ENCODE results near the gene LMOD2. TPM values are rescaled to one million over a fixed set of nuclear protein-coding genes. Genes with fewer than 3 reads are reported as not detected.

The LMOD2 gene
- total RNA-seq, 1 experiment from 2014 or later: not detected

DNA sequence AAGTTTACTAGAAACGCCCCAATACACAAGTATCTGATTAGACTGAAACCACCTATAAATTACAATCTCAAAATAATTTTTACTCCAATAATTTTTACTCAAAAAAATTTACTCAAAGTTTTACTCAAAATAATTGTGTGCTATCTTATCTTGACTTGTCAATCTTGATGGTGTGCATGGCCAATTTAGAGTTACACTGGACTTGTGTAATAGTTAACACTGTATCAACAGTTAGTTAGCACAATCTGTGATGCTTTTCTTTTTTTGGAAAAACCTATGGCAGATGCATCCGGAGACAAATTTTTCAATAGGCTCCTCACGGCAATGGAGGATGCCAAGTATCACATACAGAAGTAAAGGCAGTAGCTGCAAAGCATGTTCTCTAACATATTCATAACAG is 24.9 kb downstream of the LMOD2 start:
- H3K4ac ChIP-seq (ENCODE audit: low read depth, low read length): no peak overlapping the region
- no peak overlapping the region for H3K56ac ChIP-seq (ENCODE audit: insufficient read length, low read depth, low read length)
- H3K79me2 ChIP-seq (ENCODE audit: insufficient read depth, low read length): no peaks in the 10 kb centered on the region
- no peak overlapping the region for H3K23ac ChIP-seq (ENCODE audit: insufficient read length, low read depth, low read length)
- H3K23me2 ChIP-seq (ENCODE audit: insufficient read length, low read depth, low read length, poor library complexity, severe bottlenecking): no peaks in the 10 kb centered on the region
- H2BK20ac ChIP-seq (ENCODE audit: low read depth, low read length, poor library complexity, severe bottlenecking): no peak overlapping the region
- Mint-ChIP-seq H3K36me3 (ENCODE audit: insufficient read depth in 1 of 3, low read depth in 3 of 3) (peaks cover 0 to 16% (median 6%) of the 10 kb centered on the region in 3 experiments; a peak in 4 of 7 replicates), H3K9me3 (no peaks in the 10 kb centered on the region), H3K27ac (no peak overlapping the region), H3K27me3 (ENCODE audit: low read depth) (no peaks in the 10 kb centered on the region), H3K4me1 (peaks cover 5 to 6% of the 10 kb centered on the region in 2 experiments; a peak in 3 of 4 replicates), H3K4me3 (no peak overlapping the region)
- DNase-seq: no peak
- no peak overlapping the region for H4K8ac ChIP-seq (replicated peaks; ENCODE audit: insufficient read length, low read depth, low read length)
- no peak overlapping the region for H2BK12ac ChIP-seq (ENCODE audit: insufficient read length, low read depth, low read length)
- no peaks in the 10 kb centered on the region for H3K27me3 ChIP-seq (ENCODE audit: insufficient read depth, low read length)
- no peak for TF ChIP-seq CTCF (conservative IDR thresholded peaks at IDR 0.05)
- H2AFZ ChIP-seq (ENCODE audit: low read length): no peak overlapping the region
- H4K20me1 ChIP-seq (ENCODE audit: control insufficient read depth, insufficient read depth, insufficient read length): no peaks in the 10 kb centered on the region
- no peak overlapping the region for H4K91ac ChIP-seq (ENCODE audit: insufficient read length, low read depth, low read length)
- H3K18ac ChIP-seq (ENCODE audit: insufficient read length, low read depth, low read length): no peak overlapping the region
- H2BK120ac ChIP-seq (ENCODE audit: low read depth, low read length, poor library complexity, severe bottlenecking): no peak overlapping the region
- H2BK15ac ChIP-seq (ENCODE audit: low read depth, low read length): no peak overlapping the region
- H3K14ac ChIP-seq (ENCODE audit: insufficient read depth, low read length): no peak overlapping the region
- H2AK5ac ChIP-seq (ENCODE audit: insufficient read length, low read length): no peak overlapping the region
- H4K5ac ChIP-seq (ENCODE audit: insufficient read length, low read depth, low read length): no peak overlapping the region
- no peak overlapping the region for H3K27ac ChIP-seq (ENCODE audit: insufficient read length, low read depth, low read length)
- H3K9ac ChIP-seq (ENCODE audit: extremely low read depth, insufficient read length, low read length): no peak overlapping the region
- H3K4me2 ChIP-seq (ENCODE audit: insufficient read depth, insufficient read length, low read length): no peak overlapping the region
- no peaks in the 10 kb centered on the region for H3K4me1 ChIP-seq (ENCODE audit: insufficient read depth, low read length)
- H2BK5ac ChIP-seq (ENCODE audit: insufficient read length, low read length): no peak overlapping the region
- no CpG with 5 or more reads among the region's 3 CpGs for WGBS (ENCODE audit: extremely low coverage, insufficient read length, low lambda C conversion rate)
- H3K79me1 ChIP-seq (ENCODE audit: insufficient read depth, low read depth, low read length, poor library complexity, severe bottlenecking): no peaks in the 10 kb centered on the region
- no peaks in the 10 kb centered on the region for H3K9me3 ChIP-seq (ENCODE audit: control insufficient read depth, low read depth, low read length)
- no peak overlapping the region for H3T11ph ChIP-seq (ENCODE audit: low read length)

Measured in H9 (cell line).